ENCODE results near the gene FAM163B. TPM values are rescaled to one million over a fixed set of nuclear protein-coding genes. Genes with fewer than 3 reads are reported as not detected.
"Not testable (repeated sequence)": the region's sequence is repeated elsewhere in the genome, so short reads cannot be mapped to it uniquely, and the experiment has no call there.

FAM163B gene
- total and polyA plus RNA-seq, 5 donors from 2014 or later: not detected

DNA sequence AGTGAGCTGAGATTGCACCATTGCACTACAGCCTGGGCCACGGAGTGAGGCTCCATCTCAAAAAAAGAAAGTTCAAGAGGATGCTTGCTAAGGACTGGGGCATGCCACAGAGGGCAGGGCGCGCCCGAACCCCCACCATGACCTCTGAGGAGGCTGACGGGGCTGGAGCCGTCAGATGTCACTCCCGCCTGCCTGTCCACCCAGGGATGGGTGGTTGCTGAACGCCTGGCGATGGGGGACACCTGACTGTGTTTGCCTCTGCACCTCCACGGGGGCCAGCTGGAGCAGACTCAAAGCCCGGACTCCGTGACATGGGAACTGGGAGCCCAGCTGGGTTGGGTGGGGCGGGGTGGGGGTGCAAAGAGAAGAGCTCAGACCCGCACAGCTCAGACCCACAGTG, 42.8 kb downstream of the FAM163B start:
- Mint-ChIP-seq H3K27ac (no peak overlapping the region), H3K4me1 (peaks cover 0 to 7% (median 2%) of the 10 kb centered on the region in 4 donors), H3K27me3 (no peaks in the 10 kb centered on the region), H3K4me3 (no peak overlapping the region), H3K36me3 (no peaks in the 10 kb centered on the region), H3K9me3 (no peaks in the 10 kb centered on the region)
- ATAC-seq (ENCODE audit: low read depth in 2 of 2) (no peak), DNase-seq (no peak)
- Histone ChIP-seq H3K4me1 (ENCODE audit: control insufficient read depth, insufficient read depth, low read length, poor library complexity, severe bottlenecking) (peaks cover 3% of the 10 kb centered on the region), H3K9me3 (ENCODE audit: control insufficient read depth in 2 of 2, low read length in 2 of 2) (no peaks in the 10 kb centered on the region), H3K27ac (ENCODE audit: insufficient read depth, low read length, poor library complexity, severe bottlenecking) (no peak overlapping the region), H3K27me3 (ENCODE audit: control insufficient read depth, insufficient read depth, low read length) (no peaks in the 10 kb centered on the region), H3K4me3 (ENCODE audit: low read depth, low read length) (no peak overlapping the region), H3K36me3 (ENCODE audit: control insufficient read depth, insufficient read depth, low read length) (no peaks in the 10 kb centered on the region)

GRCh38 chr9:133564451-133565116, 44.6 kb downstream of the FAM163B start:
- Histone ChIP-seq H3K9me3 (ENCODE audit: control insufficient read depth in 2 of 2, low read length in 2 of 2) (no peaks in the 10 kb centered on the region), H3K27me3 (ENCODE audit: control insufficient read depth, insufficient read depth, low read length) (no peaks in the 10 kb centered on the region), H3K27ac (ENCODE audit: insufficient read depth, low read length, poor library complexity, severe bottlenecking) (no peak overlapping the region), H3K36me3 (ENCODE audit: control insufficient read depth, insufficient read depth, low read length) (no peaks in the 10 kb centered on the region), H3K4me3 (ENCODE audit: low read depth, low read length) (no peak overlapping the region), H3K4me1 (ENCODE audit: control insufficient read depth, insufficient read depth, low read length, poor library complexity, severe bottlenecking) (peaks cover 3% of the 10 kb centered on the region)
- Mint-ChIP-seq H3K4me3 (no peak overlapping the region), H3K4me1 (peaks cover 0 to 12% (median 2%) of the 10 kb centered on the region in 4 donors), H3K36me3 (no peaks in the 10 kb centered on the region), H3K27me3 (peaks cover 2% of the 10 kb centered on the region), H3K27ac (no peak overlapping the region), H3K9me3 (no peaks in the 10 kb centered on the region)
- DNase-seq: no peak
- no peak for ATAC-seq (ENCODE audit: low read depth in 2 of 2)

- H3K27ac ChIP-seq (ENCODE audit: insufficient read depth, low read length, poor library complexity, severe bottlenecking); ATAC-seq (ENCODE audit: low read depth in 2 of 2); H3K9me3 Mint-ChIP-seq; H3K27me3 Mint-ChIP-seq; H3K27me3 ChIP-seq (ENCODE audit: control insufficient read depth, insufficient read depth, low read length); H3K4me1 ChIP-seq (ENCODE audit: control insufficient read depth, insufficient read depth, low read length, poor library complexity, severe bottlenecking); H3K9me3 ChIP-seq (ENCODE audit: control insufficient read depth in 2 of 2, low read length in 2 of 2); H3K4me3 ChIP-seq (ENCODE audit: low read depth, low read length); H3K36me3 Mint-ChIP-seq; H3K36me3 ChIP-seq (ENCODE audit: control insufficient read depth, insufficient read depth, low read length); DNase-seq; H3K4me3 Mint-ChIP-seq: not testable (repeated sequence)
- Mint-ChIP-seq H3K4me1 (peaks cover 0 to 13% (median 2%) of the 10 kb centered on the region in 4 donors), H3K27ac (peak overlapping the region in 1 of 3 donors; percentile 81)
These were observed 45.4 kb downstream of the FAM163B start for GRCh38 chr9:133563814-133564213.

- Histone ChIP-seq H3K4me1 (ENCODE audit: control insufficient read depth, insufficient read depth, low read length, poor library complexity, severe bottlenecking) (peaks cover 3% of the 10 kb centered on the region), H3K27me3 (ENCODE audit: control insufficient read depth, insufficient read depth, low read length) (no peaks in the 10 kb centered on the region), H3K4me3 (ENCODE audit: low read depth, low read length) (no peak overlapping the region), H3K9me3 (ENCODE audit: control insufficient read depth in 2 of 2, low read length in 2 of 2) (no peaks in the 10 kb centered on the region), H3K36me3 (ENCODE audit: control insufficient read depth, insufficient read depth, low read length) (no peaks in the 10 kb centered on the region), H3K27ac (ENCODE audit: insufficient read depth, low read length, poor library complexity, severe bottlenecking) (no peak overlapping the region)
- no peak for ATAC-seq (ENCODE audit: low read depth in 2 of 2)
- DNase-seq: no peak
- no peaks in the 10 kb centered on the region for H3K36me3 Mint-ChIP-seq
- peaks cover 5% of the 10 kb centered on the region for H3K27me3 Mint-ChIP-seq
- no peak overlapping the region for H3K4me3 Mint-ChIP-seq
- H3K4me1 Mint-ChIP-seq: peaks cover 0 to 15% (median 2%) of the 10 kb centered on the region in 4 donors
- H3K27ac Mint-ChIP-seq: peak overlapping the region in 1 of 3 donors; percentile 81
- H3K9me3 Mint-ChIP-seq: no peaks in the 10 kb centered on the region
These were observed 45.8 kb downstream of the FAM163B start for GRCh38 chr9:133563291-133563796.

DNA sequence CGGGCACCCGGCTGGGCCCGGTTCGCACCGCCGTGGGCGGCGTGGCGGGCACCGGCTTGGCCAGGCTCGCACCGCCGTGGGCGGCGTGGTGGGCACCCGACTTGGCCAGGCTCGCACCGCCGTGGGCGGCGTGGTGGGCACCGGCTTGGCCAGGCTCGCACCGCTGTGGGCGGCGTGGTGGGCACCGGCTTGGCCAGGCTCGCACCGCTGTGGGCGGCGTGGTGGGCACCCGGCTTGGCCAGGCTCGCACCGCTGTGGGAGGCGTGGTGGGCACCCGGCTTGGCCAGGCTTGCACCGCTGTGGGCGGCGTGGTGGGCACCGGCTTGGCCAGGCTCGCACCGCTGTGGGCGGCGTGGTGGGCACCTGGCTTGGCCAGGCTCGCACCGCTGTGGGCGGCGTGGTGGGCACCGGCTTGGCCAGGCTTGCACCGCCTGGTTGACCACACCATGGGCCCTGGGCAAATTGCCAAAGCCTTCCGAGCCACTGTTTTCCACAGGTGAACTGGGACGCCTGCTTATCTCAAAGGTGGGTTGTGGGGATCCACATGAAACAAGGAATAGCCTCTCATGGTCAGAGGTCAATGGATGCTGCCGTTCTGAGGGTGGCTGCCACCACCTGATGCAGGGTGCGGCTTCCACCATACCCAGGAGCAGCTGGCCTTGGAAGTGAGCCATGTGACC, 46.4 kb downstream of the FAM163B start:
- DNase-seq: no peak
- no peak overlapping the region for H3K27ac ChIP-seq (ENCODE audit: insufficient read depth, low read length, poor library complexity, severe bottlenecking)
- Mint-ChIP-seq H3K27me3 (peaks cover 5% of the 10 kb centered on the region), H3K9me3 (no peaks in the 10 kb centered on the region), H3K4me1 (peaks cover 0 to 15% (median 2%) of the 10 kb centered on the region in 4 donors), H3K36me3 (no peaks in the 10 kb centered on the region), H3K4me3 (no peak overlapping the region), H3K27ac (no peak overlapping the region)
- no peaks in the 10 kb centered on the region for H3K27me3 ChIP-seq (ENCODE audit: control insufficient read depth, insufficient read depth, low read length)
- H3K4me3 ChIP-seq (ENCODE audit: low read depth, low read length): no peak overlapping the region
- peaks cover 3% of the 10 kb centered on the region for H3K4me1 ChIP-seq (ENCODE audit: control insufficient read depth, insufficient read depth, low read length, poor library complexity, severe bottlenecking)
- ATAC-seq (ENCODE audit: low read depth in 2 of 2): no peak
- no peaks in the 10 kb centered on the region for H3K9me3 ChIP-seq (ENCODE audit: control insufficient read depth in 2 of 2, low read length in 2 of 2)
- H3K36me3 ChIP-seq (ENCODE audit: control insufficient read depth, insufficient read depth, low read length): no peaks in the 10 kb centered on the region

- no peaks in the 10 kb centered on the region for H3K9me3 ChIP-seq (ENCODE audit: control insufficient read depth in 2 of 2, low read length in 2 of 2)
- Mint-ChIP-seq H3K27me3 (peaks cover 5% of the 10 kb centered on the region), H3K4me1 (peaks cover 0 to 15% (median 2%) of the 10 kb centered on the region in 4 donors), H3K36me3 (no peaks in the 10 kb centered on the region), H3K27ac (no peak overlapping the region), H3K9me3 (no peaks in the 10 kb centered on the region), H3K4me3 (no peak overlapping the region)
- ATAC-seq (ENCODE audit: low read depth in 2 of 2): no peak
- H3K36me3 ChIP-seq (ENCODE audit: control insufficient read depth, insufficient read depth, low read length): no peaks in the 10 kb centered on the region
- peaks cover 3% of the 10 kb centered on the region for H3K4me1 ChIP-seq (ENCODE audit: control insufficient read depth, insufficient read depth, low read length, poor library complexity, severe bottlenecking)
- DNase-seq: no peak
- H3K27ac ChIP-seq (ENCODE audit: insufficient read depth, low read length, poor library complexity, severe bottlenecking): no peak overlapping the region
- H3K4me3 ChIP-seq (ENCODE audit: low read depth, low read length): no peak overlapping the region
- no peaks in the 10 kb centered on the region for H3K27me3 ChIP-seq (ENCODE audit: control insufficient read depth, insufficient read depth, low read length)
These were observed 47.1 kb downstream of the FAM163B start for GRCh38 chr9:133561976-133562554.

DNA sequence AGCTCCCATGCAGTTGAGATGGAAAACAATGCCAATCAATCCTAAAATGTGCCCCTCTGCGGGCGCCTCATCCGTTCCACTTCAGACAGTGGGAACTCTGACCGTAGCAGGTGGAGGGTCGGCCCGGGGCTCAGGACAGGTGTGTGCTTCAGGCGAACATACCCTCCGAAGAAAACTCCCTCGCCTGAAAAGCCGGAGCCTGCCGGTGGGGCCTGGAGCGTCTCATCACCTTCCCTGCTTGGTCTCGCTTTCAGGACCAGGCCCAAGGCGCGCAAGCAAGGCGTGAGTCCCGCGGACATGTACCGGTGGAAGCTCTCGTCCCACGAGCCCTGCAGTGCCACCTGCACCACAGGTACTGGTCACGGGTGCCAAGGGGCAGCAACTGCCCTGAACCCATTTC, 48.2 kb downstream of the FAM163B start:
- Mint-ChIP-seq H3K27ac (no peak overlapping the region), H3K9me3 (no peaks in the 10 kb centered on the region), H3K4me3 (no peak overlapping the region), H3K27me3 (peaks cover 5% of the 10 kb centered on the region), H3K4me1 (peaks cover 0 to 15% (median 2%) of the 10 kb centered on the region in 4 donors), H3K36me3 (no peaks in the 10 kb centered on the region)
- no peaks in the 10 kb centered on the region for H3K36me3 ChIP-seq (ENCODE audit: control insufficient read depth, insufficient read depth, low read length)
- no peak for DNase-seq
- H3K9me3 ChIP-seq (ENCODE audit: control insufficient read depth in 2 of 2, low read length in 2 of 2): no peaks in the 10 kb centered on the region
- ATAC-seq (ENCODE audit: low read depth in 2 of 2): no peak
- H3K27me3 ChIP-seq (ENCODE audit: control insufficient read depth, insufficient read depth, low read length): no peaks in the 10 kb centered on the region
- no peak overlapping the region for H3K4me3 ChIP-seq (ENCODE audit: low read depth, low read length)
- peaks cover 3% of the 10 kb centered on the region for H3K4me1 ChIP-seq (ENCODE audit: control insufficient read depth, insufficient read depth, low read length, poor library complexity, severe bottlenecking)
- no peak overlapping the region for H3K27ac ChIP-seq (ENCODE audit: insufficient read depth, low read length, poor library complexity, severe bottlenecking)

Measured in CD4-positive, CD25-positive, alpha-beta regulatory T cell (primary cell).